GM18858 (cell line): ENCODE results near the gene NME3.

Experiments used
- ATAC-seq: cut with Tn5 transposase; IDR thresholded peaks from one replicate; pipeline ENCODE4 v1.9.1; 2021; ENCODE audit not compliant: unreplicated experiment

NME3 gene

DNA sequence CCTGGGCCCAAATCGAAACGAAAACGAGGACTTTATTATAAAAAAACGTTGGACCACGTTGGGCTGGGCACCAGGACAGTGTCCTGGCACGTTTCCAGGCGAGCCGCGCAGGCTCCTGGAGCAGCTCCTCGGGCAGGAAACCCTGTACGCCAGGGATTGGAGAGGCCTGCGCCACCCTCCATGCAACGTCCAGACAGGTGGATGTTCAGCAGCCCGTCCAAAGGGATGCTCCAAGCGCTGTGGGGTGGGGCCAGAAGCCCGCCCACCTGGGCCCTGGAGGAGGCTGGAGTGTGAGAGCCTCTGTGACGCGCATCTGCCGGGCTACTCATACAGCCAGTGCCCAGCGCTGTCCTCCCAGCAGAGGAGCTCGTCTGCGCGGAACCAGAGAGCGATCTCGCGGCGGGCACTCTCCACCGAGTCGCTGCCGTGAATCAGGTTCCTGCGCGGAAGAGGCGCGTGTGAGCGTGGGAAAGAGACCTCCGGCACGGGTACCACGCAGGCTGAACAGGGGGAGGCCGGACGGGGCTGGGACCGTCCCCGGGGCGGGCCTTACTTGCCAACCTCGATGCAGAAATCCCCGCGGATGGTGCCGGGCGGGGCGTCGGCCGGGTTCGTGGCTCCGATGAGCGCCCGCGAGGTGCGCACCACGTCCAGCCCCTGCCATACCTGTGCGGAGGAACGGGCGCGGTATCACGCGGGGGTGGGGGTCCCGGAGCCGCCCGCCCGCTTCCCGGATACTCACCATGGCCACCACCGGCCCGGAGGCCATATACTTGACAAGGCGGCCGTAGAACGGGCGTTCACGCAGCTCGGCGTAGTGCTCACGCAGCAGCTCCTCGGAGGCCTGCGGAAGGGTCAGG is 785 bp downstream of the NME3 start:
- ATAC-seq = no peak

DNA sequence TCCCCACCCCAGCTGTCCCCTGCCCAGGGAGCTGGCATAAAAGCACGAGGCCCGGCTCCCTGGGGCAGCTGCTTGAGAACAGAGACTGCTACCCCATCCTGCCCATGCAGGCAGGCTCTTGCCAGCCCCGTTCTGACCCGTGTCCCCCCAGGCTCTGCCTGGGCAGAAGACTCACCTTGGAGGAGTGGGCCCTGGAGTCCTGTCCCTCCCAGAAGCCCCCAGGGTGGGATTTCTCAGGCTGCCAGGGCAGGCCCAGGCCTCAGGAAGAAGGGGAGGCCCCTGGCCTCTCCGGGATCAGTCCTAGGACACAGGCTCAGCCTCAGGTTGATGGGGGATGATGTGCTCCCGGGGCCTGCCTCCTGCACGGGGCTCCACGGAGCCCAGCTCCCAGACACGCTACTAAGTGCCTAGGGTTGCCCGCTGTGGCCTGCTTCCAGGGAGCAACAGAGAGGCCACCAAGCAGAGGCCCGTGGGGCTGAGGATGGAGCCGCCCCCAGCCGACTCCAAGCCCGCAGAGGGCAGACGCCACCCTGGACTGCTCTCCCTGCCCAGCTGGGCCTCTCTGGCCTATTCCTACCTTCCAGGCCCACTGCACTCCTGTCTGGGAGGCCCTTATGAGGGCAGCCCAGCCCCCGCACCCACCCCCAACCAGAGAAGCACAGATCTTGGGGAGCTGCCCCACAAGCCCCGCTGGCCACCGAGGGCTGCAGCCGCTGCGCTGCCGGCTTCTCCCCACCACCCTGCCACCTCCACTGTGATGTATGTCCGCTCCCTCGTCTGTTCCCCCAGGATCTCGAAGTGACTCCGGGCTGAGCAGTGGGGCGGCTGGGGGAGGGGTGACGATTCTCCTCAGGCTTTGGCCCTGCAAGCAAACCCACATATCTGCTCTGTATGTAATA is 1.7 kb downstream of the NME3 start:
- no peak for ATAC-seq

DNA sequence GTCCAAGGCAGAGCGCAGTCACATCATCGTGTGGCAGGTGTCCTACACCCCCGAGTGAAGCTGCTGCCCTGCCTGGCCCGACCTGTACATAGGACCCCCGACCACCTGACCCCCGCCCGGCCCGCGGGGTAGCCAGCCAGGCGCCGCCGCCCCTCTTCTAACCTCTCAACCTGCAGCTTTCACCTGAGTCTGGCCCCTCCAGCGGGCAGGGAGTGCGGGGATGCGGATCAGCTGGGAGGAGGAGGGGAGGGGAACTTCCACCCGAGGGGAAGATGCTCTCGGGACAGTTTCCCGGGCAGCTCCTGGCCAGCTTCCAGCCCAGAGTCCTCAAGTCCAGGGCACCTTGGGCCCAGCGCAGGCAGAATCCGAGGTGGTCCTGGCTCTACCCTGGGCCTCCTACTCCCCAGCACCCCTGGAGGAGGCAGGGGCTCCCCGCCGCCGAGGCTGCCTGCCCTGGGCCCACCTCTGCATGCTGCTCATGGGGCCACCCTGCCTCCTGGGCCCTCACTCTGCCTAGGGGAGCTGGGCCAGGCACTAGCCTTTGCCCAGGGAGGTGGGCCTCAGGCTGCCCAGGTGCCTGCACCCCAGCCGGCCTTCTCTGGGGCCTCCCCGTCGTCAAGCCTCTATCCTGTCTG is 2.5 kb downstream of the NME3 start:
- no peak for ATAC-seq

DNA sequence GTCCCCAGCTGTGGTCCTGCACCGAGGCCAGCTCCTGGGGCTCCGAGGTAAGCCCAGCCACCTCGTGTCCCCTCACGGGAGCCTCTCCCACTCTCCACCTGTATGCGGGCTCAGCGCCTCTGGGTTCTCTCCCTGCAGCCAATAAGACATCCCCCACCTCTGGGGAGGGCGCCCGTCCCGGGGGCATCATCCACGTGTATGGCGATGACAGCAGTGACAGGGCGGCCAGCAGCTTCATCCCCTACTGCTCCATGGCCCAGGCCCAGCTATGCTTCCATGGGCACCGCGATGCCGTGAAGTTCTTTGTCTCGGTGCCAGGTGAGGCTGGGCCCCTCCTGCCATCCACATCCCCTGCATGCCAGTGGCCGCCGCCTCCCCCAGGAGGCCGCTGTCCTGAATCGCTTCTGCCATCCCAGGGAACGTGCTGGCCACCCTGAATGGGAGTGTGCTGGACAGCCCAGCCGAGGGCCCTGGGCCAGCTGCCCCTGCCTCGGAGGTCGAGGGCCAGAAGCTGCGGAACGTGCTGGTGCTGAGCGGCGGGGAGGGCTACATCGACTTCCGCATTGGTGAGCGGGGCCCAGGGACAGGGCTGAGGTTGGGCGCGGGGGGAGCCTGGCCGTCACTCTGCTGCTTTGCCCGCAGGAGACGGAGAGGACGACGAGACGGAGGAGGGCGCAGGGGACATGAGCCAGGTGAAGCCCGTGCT is 3.1 kb downstream of the NME3 start:
- no peak for ATAC-seq

DNA sequence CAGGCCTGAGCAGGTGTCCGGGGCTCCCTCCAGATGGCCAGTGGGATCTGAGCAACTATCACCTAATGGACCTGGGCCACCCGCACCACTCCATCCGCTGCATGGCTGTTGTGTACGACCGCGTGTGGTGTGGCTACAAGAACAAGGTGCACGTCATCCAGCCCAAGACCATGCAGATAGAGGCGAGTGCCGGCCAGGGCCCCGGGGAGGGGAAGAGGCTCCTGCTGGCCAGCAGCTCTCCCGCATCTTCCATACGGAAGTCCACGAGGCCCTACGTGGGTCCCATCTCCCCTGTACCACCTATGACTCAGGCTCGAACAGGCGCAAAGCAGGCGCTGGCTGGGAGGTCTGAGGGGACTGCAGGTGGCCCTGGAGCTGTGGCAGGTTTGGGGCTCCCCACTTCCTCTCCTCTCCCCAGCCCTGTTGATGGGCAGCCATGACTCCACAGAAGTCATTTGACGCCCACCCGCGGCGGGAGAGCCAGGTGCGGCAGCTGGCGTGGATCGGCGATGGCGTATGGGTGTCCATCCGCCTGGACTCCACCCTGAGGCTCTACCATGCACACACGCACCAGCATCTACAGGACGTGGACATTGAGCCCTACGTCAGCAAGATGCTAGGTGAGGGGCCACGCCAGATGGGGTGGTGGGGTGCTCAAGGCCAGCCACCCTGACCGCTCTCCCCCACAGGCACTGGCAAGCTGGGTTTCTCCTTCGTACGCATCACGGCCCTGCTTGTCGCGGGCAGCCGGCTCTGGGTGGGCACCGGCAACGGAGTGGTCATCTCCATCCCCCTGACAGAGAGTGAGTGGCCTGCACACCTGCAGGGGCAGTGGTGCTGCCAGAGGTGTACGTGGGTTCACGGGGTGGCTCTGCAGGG is 4.0 kb downstream of the NME3 start:
- ATAC-seq = no peak

DNA sequence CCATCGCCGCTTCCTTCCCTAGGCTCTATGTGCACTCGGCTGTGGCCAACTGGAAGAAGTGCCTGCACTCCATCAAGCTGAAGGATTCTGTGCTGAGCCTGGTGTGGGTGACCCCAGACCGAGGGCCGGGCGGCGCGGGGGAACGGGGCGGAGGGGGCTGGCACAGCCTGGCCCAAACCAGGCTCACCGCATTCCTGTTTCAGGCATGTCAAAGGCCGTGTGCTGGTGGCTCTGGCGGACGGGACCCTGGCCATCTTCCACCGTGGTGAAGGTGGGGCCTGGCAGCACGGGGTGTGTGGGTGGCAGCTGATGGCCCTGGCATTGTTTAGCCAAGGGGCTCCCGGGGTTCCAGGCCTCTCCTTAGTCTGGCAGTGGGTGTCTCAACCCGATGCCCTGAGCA is 4.6 kb downstream of the NME3 start:
- no peak for ATAC-seq

DNA sequence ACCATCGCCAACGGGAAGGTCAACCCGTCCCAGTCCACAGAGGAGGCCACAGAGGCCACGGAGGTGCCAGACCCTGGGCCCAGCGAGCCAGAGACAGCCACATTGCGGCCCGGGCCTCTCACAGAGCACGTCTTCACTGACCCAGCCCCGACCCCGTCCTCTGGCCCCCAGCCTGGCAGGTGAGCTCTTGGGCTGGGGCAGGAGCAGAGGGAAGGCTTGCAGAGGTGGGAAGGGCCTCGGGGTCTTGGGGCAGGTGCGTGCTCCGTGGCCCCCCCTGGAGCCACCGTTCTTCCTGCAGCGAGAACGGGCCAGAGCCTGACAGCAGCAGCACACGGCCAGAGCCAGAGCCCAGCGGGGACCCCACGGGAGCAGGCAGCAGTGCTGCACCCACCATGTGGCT is 5.1 kb downstream of the NME3 start:
- no peak for ATAC-seq

DNA sequence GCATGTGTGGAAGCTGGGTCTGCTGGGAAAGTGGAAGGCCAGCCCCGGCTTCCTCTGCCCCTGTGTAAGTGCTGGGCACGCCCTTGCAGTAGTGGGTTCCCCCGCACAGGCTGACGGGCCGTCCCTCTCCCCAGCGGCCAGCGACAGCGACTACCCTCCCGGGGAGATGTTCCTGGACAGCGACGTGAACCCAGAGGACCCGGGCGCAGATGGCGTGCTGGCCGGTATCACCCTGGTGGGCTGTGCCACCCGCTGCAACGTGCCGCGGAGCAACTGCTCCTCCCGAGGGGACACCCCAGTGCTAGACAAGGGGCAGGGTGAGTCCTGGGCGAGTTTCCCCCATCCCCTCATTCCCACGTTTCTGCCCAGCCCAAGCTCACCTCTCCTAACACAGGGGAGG is 5.5 kb downstream of the NME3 start:
- no peak for ATAC-seq

DNA sequence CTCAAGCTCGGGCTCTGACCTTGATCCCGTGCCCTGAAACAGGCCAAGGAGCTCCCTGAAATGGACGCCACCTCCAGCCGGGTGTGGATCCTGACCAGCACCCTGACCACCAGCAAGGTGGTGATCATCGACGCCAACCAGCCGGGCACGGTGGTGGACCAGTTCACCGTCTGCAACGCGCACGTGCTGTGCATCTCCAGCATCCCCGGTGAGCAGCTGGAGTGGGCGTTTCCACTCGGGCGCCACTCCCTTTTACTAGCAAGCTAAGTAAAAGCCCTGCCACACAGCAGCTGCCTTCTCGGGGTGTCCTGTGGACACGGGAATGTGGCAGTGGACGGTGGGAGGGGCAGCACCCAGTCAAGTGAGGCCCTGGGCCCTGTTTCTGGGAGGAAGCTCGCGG is 6.4 kb downstream of the NME3 start:
- no peak for ATAC-seq

DNA sequence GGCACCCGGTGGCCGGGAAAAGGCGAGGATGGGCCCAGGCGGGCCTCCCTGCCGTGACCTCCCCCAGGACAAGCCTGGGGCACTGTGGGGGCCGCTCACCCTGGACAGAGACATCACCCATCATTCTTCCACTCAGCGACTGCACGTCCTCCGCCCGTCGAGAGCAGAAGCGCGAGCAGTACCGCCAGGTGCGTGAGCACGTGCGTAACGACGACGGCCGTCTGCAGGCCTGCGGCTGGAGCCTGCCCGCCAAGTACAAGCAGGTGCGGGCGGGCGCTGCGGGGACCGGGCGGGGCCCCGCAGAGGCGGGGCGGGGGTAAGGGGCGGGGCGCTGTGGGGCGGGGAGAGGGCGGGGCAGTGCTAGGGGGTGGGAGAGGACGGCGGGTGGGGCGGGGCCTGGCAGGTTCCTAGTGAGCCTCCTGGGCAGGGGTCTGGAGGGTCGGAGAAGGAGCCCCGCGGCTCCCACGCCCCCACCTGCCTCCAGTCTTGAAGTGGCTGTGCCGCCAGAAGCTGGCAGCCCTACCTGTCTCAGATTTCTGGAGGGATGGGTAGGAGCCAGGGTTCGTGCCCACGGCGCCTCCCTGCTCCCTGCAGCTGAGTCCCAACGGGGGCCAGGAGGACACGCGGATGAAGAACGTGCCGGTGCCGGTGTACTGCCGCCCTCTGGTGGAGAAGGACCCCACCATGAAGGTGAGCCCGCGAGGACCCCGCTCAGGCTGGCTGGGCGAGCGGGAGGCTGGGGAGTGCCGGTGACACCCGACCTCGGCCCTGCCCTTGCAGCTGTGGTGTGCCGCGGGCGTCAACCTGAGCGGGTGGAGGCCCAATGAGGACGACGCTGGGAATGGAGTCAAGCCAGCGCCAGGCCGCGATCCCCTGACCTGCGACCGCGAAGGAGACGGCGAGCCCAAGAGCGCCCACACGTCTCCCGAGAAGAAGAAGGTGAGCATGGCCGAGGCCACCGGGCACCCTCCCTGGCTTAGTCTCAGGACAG is 7.5 kb downstream of the NME3 start:
- no peak for ATAC-seq

DNA sequence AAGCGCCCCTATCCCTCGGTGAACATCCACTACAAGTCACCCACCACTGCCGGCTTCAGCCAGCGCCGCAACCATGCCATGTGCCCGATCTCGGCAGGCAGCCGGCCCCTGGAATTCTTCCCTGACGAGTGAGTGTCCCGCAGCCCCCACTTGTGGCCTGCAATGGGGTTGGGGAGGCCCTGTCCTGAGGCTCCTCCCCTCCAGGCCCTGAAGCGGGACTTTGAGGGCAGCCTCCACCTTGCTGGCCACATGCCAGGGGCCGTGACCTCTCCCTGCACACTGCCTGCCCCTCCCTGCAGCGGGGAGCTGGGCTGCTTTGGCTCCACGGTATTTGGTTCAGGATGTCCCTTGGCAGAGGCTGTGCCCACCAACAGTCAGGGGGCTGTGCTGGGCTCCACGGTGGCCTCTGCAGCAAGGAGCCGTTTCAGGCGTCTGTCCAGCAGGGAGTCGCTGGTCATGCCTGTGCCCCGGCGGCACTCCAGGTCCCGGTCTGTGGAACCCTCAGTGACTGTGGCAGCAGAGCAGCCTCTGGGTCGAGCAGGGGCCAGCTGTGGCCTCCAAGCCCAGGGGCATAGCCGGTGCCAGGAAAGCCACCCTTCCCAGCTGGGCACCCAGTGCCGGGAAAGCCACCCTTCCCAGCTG is 8.3 kb downstream of the NME3 start:
- ATAC-seq = no peak

DNA sequence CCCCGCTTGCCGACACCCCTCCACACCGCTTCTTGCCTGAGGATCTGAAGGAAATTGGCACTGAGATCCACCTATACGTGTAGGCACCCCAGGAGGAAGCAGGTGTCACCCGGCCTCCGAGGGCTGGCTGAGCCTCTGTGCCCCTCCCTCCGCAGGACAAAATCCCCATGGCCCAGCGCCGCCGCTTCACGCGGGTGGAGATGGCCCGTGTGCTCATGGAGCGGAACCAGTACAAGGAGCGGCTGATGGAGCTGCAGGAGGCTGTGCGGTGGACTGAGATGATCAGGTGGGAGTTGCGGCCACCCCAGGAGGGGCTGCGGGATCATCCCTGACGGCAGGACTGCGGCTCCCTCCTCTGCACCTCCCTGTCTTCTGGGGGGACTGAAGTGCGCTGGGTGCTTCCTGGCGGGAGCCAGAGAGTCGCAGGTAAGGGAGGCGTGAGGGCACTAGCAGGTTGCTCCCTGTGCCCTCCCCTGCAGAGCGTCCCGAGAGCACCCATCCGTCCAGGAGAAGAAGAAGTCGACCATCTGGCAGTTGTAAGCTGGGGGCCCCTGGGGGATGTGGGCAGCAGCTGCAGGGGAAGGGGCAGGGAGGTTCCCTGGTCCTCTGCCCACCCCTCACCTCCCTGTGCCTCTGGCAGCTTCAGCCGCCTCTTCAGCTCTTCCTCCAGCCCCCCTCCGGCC is 9.0 kb downstream of the NME3 start:
- ATAC-seq = no peak

DNA sequence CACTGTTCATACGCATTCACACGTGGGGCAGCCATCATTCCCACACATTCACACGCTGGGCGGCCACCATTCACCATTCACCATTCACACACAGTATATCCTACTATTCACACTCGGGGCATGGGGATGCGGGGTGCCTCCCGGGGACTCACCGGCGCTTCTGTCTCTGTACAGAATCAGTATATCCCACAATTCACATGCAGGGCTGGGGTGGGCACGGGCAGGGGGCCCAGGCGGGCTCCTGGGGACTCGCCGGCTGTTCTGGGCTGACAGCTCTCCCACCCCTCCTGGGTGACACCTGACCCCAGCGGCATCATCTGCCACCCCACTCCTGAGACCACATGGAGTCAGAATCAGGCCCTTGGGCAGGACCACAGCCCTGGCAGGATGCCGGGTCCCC is 9.6 kb downstream of the NME3 start:
- no peak for ATAC-seq

DNA sequence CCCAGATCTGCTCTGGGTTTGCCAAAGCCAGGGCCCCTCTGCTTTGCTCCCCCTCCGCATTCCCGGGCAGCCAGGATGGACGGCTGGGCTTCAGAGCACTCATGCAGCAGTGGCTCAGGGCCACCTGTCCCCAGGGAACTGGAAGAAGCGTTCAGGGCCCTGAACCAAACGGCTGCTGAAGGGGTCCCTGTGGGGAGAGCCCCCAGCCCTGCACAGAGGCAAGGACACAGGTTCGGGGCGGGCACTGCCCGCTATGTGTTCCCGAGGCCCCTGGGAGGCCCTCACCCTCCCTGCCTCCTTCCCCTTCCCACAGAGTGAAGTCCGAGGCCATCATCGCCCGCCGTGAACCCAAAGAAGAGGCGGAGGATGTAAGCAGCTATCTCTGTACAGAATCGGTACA is 10.4 kb downstream of the NME3 start:
- ATAC-seq = no peak

DNA sequence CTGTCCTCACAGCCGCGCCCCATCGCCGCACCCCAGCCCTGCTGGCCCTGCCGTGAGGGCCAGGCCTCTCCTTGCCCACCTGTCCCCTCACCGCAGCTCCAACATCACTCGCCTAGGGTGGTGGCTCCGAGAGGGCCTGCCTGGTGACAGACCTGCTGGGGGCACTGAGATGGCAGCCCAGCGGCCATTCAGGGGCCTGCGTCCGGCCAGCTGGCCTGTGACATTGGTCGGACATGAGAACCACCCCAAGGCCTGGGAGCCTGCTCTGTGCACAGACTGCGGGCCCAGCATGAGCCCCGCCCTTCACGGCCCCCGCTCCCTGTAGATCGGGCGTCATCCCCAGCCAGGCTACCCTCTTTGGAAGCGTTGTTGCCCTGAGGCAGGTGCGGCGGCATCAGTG is 11.8 kb downstream of the NME3 start:
- no peak for ATAC-seq

DNA sequence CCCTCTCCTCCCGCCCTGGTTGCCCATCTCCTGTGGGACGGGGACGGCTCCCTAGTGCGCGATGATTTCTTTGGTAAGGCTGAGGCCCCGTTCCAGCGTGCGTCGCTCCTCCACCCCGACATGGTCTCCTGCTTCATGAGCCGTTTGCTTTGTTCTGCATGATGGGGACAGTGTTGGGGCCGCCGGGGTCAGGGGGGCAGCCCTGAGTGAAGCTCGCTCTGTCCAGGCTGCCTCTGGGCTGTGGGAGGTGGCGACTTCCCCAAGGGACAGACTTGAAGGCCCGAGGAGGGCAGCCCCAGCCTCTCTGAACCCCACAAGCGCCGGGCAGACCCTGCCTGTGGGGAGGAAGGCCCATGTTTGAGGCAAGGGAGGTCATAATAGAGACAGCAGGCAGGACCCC is 12.4 kb downstream of the NME3 start:
- ATAC-seq = no peak

DNA sequence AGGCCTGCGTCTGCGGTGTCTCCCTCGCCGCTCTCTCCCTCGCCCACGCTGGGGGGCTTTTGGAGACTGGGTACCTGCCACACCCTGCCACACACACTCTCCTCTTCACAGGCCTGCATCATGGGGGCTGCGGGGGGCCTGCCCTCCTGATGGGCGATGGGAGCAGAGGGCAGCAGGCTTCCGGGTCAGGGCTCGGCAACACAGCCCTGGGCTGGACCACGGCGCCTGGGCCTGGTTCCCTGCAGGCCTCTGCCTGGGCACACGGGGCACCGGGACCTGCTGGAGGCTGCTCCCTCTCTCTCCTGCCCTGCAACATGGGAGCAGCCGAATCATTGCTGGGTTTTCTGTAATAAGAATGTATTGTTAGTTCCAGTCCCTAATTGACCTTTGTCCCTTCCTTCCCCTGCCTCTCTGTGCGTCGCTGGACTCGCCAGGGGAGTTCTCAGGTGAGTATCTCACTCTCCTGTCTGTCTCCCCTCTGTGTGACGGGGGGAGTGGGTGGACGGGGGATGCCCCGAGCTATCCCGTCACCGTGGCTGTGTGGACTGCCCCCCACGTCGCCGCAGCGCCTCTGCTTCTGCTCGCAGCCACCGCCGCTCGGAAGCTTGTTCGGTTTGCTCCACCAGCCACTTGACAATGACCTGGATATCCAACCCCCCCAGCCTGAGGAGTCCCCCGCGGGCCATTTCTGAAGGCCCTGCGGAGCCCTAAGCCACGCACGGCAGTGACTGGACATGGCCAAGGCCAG is 13.5 kb downstream of the NME3 start:
- no peak for ATAC-seq
